Non-pigmented ciliary epithelial cell (primary cell): ENCODE data around the gene EPS15.

Source experiments
- DNase-seq: peaks from one replicate; pipeline ENCODE4 v3.0.0-alpha.2; 2010; ENCODE audit warnings: low read depth

Gene EPS15

DNA sequence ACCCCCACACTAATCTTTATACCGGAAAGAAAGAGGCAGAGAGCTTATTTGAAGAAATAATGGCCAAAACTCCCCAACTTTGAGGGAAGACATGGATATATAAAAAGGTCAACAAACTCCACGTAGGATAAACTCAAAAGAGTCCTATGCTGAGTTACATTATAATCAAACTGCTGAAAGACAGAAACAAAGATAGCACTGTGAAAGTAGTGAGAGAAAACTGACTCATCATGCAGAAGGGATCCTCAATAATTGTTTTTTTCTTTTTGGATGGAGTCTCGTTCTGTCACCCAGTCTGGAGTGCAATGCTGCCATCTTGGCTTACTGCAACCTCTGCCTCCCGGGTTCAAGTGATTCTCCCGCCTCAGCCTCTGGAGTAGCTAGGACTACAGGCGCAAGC, 140.2 kb downstream of the EPS15 start:
- DNase-seq: no peak

DNA sequence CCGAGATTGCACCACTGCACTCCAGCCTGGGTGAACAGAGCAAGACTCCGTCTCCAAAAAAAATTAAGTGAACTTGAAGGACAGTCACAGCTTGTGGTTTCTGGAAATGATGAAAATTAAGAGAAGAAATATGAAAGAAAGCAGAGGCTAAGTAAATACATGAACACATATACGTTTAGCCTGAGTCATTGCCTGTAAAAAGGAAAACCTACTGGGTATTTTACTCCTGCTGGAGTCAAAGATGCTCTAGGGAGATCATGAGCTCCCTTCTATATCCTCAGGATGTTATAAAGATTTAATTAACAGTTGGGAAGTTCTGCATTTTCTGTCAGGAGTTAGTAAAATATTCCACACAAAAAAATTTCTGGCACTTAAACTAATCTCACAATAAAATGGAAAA, 145.2 kb downstream of the EPS15 start:
- DNase-seq: no peak

DNA sequence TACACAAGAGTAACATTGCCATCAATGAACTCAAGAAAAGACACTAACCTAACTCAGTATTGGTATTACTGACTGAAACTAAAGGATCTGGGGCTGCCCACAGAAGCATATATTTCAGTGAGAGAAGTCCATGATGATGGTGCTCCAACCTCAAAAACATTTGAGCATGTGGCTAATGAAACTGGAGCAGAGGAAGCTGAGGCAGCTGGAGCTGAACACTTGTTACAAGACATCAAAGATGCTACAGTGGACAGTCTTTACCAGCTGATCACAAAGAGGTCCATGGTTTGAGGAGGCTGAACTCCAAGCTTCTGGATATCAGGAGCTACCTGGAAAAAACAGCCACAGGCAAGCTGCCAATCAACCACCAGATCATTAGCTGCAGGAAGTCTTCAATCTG, 146.5 kb downstream of the EPS15 start:
- no peak for DNase-seq

DNA sequence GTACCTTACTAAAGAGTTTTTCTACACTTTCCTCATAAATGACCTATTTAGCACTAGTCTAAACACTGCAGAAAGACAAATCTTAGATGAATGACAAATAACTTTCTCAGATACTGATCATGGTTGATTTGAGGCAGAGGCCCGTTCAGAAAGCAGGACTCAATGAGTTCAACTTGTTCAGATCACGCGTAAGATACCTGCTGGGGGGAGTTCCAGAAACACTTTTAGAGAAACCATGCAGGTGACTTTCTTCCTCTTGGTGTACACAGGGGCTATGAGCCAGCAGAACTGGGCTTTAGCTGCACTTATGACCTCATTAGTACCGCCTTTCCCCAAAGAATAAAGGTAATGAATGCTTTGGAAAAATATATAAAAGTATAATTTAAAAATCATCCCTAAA, 149.9 kb downstream of the EPS15 start:
- DNase-seq: no peak

DNA sequence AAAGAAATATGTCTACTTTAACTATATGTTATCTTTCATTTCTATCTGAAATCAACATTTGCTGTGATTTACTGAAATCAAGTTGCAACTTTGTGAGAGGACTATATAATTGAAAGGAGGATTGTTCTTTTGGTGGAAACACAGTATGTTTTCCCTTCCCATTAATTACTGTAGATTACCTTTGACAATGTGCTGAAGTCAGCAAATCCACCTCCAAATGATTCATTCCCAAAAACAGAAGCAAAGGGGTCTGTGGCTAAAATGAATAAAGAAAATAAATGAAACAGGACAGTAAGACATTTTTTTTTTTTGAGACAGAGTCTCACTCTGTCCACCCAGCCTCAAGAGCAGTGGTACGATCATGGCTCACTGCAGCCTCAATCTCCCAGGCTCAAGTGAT, 153.3 kb downstream of the EPS15 start:
- DNase-seq: no peak

DNA sequence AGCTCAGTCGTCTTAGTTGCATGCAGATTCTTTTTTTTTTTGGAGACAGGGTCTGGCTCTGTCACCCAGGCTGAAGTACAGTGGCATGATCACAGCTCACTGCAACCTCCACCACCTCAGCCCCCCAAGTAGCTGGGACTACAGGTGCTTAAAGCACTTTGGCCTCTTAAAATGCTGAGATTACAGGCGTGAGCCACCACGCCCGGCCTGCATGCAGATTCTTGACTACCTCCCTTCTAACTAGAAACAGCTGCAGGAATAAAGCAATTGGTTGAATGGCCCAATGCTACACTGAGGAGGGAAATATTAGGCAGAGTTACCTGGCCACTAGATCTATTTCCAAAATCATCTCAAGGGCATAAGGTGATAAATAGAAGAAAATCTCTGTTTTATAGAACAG, 159.2 kb downstream of the EPS15 start:
- no peak for DNase-seq

DNA sequence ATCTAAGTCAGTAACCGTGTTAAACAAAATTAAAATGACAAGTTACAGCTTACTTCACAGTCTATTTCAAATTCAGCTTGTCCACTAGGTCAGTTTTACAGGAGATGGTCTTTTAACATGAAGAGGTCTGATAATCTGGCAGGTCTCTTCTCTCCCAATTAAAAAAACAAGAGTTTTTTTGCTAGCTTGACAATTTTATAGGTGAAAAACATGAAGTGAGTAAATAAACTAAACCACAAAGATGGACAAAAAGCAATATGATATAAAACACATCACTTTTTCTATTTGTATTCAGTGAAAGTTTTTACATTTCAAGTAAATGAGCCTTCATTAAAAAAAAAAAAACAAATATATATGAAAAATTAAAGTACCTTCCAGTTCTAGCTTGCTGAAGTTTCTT, 163.7 kb downstream of the EPS15 start:
- DNase-seq: no peak

DNA sequence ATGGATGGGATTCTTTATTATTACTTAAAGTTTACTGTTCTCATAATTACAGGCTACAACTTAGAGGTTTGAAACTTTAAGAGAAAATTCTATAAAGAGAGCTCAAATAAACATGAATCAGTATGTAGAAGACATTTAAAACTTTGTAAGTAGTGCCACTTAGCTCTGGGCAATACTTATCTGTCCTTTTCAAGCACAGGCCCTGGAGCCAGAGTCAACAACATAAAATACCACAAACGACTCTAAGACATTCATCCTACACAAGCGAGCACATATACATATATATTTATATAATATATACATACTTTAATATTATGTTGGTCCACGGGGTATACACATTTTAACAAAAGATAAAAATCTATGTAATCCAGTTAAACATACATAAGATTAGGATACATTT, 164.7 kb downstream of the EPS15 start:
- no peak for DNase-seq

DNA sequence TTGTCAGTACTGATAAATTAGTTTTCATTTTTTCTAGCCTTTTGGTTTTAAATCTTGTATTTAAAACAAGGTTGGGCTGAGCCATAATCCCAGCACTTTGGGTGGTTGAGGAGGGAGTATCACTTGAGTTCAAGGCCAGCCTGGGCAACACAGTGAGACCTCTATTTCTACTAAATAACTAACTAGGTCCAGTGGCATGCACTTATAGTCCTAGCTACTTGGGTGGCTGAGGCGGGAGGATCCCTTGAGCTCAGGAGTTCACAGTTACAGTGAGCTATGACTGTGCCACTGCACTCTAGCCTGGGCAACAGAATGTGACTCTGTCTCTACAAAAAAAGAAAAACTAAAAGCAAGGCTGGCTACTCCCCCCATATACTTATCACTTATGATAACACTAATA, 167.2 kb downstream of the EPS15 start:
- no peak for DNase-seq

DNA sequence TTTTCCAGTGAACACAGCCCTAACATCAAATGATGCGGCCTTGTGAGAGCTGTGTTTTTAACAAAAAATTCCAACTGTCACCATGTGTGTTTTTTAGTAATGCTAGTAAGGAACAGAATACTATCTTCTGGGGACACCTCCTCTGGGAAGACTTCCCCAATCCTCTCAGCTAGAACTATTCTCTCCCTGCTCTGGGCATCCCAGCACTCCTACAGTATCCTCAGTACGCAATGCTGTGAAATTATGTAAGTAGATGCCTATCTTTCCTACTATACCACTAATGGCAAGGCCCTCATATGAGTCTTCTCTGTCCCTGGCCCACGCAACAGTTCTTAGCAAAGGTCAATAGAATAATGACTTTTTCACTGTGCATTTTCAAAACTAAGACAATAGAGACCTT, 169.2 kb downstream of the EPS15 start:
- DNase-seq: no peak

DNA sequence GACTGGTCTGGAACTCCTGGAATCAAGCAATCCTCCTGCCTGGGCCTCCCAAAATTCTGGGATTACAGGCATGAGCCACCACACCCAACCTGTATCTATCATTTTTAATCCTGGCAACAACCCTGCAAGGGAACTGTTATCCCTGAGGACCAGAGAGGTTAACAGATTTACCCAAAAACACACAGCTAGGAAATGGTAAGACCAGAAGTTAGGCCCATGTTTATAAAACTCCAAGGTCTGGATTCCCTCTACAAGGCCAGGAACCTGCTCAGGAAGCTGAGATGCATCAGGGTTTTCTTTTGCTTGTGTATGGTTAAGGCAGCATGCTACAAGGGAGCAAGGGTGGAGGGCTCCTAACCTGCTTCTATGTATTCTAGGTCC, 170.9 kb downstream of the EPS15 start:
- no peak for DNase-seq

DNA sequence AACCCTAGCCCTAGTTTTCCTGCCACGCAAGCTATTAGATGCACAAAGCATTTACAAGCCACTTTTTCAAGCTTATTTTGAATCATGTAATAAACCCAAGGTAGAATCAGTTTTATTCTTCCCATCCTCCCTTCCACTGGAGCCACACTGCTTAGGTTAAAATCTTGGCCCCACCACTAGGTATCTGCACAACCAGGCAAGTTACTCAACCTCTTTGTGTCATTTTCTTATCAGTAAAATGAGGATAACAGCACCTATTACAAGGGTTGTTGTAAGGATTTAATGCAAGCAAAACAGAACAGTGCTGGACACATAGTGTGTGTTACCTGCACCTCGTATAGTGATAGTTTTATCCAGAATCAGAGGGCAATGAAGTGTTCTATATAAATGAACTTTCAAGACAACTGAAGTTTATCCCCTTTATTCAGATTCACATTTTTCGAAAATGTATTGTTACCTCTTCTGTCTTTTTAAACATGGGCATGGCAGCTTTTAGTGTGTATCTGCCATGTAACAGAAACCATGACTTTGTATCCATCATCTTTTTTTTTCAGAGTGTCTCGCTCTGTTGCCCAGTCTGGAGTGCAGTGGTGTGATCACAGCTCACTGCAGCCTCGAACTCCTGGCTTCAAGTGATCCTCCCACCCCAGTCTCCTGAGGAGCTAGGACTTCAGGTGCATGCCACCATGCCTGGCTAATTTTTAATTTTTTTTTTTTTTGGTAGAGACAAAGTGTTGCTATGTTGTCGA, 171.5 kb downstream of the EPS15 start:
- no peak for DNase-seq

DNA sequence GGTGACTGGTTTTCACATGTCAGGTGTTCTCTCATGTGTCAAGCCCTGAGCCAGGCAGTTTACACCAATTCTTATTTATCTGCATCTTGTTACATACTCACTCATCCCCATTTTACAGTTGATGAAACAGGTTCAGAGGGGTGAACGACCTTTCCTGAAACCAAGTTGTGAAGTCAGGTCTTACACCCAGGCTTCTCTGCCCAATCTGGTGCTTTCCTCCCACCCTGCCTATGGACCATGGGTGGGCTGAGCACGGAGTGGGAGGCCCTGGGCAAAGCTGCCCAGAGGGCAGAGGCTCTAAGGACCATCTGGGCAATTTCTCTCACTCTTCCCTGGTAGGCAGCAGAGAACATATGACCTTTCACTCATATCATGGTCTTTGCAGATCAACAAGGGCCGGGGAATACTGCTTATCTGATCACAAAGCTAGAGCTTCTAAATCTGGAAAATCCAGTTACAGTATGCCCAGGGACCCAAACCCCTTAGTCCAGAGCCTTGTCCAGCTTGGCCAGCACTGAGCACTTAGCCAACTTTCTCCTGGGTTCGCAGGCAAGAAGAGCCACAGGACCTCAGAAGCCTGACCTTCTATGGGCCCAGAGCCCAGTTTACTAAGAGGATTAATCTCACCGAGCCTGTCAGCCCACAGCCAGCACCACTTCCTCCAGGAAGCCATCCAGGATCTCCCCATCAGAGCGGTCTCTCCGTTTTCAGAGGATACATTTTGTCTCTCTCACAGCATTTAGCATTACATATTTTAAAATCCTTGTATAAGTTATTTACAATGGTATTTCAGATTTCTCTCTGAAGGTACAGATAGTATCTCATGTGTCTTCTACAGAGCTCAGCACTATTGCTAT, 172.8 kb downstream of the EPS15 start:
- no peak for DNase-seq

DNA sequence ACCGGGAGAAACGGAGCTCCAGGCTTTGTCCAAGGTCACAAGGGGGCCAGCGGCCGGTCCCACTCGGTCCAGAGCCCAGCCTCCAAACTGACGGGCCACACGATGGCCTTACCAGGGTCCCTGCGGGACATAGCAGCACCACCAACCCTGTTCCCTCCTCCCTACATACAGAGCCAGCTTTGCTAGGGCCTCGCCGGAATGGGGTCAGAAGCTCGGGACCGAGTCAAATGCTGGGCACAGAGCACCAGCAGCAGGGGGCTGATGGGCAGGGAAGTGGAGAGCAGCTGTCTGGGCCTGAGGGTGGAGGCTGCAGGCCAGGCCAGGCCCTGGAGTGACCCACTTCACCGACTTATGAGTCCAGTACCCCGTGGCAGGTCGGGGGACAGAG, 173.8 kb downstream of the EPS15 start:
- no peak for DNase-seq

DNA sequence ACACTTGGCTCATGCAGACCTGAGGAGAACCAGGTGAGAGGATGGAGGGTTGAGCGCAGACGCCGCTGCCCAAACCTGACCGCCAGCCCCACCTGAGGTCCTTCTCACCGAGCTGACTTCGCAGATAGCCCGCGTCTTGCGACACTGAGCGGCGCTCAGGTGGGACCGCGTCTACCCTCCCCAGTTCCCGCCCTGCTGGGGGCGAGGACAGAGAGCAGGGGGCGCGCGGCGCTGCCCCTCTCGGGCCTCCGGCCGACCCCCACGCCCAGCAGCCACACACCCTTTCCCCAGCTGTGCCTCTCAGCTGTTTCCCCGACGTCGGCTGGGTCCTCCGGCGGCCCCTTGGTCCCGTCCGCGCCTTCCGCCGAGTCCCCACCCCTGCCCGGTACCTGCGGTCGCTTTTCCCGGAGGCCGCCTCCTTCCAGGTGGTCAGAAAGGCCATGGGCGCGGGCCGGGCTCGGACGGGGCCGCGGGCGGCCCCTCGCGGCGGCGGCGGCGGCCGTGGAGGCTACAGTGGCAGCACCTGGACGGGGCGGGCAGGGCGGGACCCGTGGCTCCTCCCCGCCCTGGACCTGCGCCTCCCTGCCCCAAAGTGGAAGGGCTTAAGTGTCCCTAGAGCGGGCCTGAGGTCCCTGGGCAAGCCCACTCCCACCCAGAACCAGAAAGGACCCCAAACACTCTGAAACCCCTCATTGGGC, 174.3 kb downstream of the EPS15 start:
- DNase-seq: no peak

DNA sequence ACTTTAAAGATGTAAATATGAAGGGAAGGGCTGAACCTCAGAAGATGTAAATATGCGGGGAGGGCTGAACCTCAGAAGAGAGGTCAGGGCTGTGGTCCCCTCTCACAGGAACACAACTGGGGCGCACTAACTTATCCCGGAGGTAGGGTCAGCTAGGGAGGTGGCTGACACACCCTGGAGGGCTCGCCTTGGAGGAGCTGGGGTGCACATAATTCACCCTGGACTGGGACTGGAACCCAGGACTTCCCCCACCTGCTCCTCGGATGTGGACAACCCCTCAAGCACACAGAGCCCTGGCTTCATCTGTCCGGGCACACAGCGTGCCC, 174.8 kb downstream of the EPS15 start:
- no peak for DNase-seq

DNA sequence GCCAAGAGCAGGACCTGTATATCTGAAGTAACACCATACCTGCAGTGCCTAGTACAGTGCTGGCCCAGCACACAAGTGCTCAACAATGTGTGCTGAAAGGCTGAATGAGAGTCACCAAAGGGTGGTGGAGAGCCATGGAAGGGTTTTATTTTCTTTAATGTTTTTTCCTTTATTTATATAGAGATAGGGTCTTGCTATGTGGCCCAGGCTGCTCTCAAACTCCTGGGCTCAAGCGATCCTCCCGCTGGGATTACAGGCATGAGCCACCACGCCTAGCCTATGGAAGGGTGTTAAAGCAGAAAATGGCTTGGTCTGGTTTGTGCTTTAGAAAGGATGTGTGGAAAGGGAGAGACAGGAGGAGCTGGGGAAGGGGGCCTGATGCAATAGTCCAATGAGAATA, 175.4 kb downstream of the EPS15 start:
- no peak for DNase-seq

DNA sequence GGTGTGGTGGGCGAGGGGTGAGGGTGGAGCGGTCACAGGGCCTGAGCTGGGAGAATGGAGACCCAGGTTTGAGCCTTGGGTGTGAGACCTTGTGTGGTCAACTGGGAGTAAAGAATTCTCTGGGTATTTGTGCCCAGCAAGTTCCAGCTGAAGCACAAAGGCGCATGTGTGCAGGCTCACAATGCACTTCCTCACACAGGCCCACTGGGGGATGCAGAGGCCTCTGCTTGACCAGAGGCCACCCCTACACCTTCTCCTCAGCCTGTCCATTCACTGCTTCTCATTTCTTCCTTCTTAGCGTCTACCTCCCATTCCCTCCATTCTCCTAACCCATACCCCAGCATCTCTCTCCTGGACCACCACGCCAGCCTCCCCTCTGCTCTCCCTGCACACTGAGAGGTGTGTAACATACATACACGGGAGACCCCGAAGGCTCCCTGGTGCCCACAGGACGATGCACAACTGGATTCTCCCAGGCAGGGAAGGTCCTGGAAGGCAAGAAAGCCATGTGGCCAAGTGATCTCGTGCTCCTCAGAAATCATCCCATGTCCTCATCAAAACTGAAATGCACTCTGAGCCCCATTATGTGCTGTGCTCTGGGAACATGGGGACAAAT, 176.4 kb downstream of the EPS15 start:
- DNase-seq: no peak

DNA sequence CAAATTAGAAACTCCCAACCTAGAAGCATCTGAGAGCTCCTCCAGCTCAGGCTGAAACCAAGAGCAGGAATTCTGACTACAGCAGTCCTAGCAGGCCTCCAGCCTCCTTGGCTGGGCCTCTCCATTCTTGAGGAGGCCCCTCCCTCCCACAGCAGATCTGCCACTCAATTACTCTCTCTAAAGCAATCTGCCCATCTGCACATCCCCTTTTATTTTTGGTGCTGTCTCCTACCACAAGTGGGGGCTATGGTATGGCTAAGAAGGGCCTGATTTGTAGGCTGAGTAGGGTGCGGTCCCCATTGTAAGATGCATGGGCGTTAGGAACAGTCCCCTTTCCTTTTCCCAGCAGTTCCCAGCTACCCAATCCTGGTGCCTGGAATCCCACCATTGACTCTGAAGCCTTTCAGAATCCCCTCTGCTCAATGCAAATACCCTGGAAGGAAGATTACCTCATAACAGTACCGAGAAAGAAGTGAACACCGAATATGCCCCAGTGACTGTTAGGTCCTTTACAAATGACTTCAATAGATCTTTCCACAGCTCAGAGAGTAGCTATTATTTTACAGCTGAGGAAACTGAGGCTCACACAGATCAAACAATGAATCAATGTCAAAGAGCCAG, 177.1 kb downstream of the EPS15 start:
- no peak for DNase-seq

DNA sequence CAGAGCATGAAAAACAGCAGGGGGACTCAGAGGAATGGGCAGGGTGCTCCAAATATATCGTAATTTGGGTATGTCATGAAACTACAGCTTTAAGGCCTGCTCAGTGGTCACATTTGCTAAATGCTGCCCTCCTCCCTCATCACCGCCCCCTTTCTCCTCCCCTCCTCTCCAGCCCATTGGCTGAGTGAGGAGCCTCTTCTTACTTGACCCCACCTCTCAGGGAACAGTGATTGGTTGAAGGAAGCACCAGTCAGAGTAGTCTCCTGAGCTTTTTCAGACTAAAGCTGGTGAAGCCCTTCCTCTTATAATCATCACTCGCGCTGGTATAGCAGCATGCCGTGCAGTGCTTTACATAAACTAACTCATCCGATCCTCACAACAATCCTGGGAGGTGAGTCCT, 178.7 kb downstream of the EPS15 start:
- DNase-seq: no peak

DNA sequence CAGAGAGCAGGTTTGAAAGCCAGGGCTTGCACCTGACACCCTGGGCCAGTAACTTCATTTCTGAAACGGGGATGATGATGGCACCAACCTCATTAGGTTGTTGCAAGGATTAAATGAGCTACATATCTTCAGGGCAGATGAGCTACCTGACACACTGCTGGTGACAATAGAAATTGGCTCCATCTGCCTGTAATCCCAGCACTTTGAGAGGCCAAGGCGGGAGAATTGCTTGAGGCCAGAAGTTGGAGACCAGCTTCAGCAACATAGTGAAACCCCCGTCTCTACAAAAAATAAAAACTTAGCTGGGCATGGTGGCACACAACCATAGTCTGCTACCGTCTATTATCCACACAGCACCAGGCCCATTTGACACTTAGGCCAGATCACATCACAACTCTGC, 182.4 kb downstream of the EPS15 start:
- no peak for DNase-seq

DNA sequence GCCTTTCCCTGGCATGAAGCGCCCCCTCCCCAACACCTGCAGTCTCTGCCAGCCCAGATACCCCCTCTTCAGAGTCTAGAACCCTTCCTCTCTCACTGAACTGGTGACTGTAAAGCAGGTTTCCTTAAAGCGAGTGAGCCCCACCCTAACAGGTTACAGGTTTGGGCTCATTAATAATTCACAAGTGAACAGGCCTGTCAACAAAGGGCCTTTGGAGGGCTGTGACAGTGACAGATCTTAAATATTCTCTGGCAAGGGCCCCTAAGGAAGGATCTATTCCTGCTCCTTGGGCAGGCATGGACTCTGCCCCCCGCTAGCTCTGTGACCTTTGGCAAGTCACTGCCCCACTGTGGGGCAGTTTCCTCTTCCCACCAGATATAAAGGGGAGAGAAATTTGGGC, 183.1 kb downstream of the EPS15 start:
- DNase-seq: no peak
